HuH-7 (cell line): ENCODE data around the gene SGIP1.
"Not testable (repeated sequence)": the region's sequence is repeated elsewhere in the genome, so short reads cannot be mapped to it uniquely, and the experiment has no call there.

Experiments used
- DNase-seq: peaks from one replicate; pipeline ENCODE4 v3.0.0; 2011; ENCODE audit warnings: low spot score

The SGIP1 gene

GRCh38 chr1:66770694-66771093 lies 236.7 kb downstream of the SGIP1 start:
- DNase-seq, result no peak

GRCh38 chr1:66773227-66773626 lies 239.3 kb downstream of the SGIP1 start:
- DNase-seq, result no peak

- DNase-seq, result no peak
Observed at GRCh38 chr1:66774438-66774837, 240.5 kb downstream of the SGIP1 start.

GRCh38 chr1:66775646-66776045 lies 241.7 kb downstream of the SGIP1 start:
- no peak for DNase-seq

GRCh38 chr1:66777831-66778230 lies 243.9 kb downstream of the SGIP1 start:
- no peak for DNase-seq

GRCh38 chr1:66778266-66778665 lies 244.3 kb downstream of the SGIP1 start:
- no peak for DNase-seq

- no peak for DNase-seq
Observed at GRCh38 chr1:66778969-66779368, 245.0 kb downstream of the SGIP1 start.

GRCh38 chr1:66779475-66780078 lies 245.6 kb downstream of the SGIP1 start:
- DNase-seq, result no peak

- DNase-seq, result not testable (repeated sequence)
Observed at GRCh38 chr1:66785800-66786199, 251.8 kb downstream of the SGIP1 start.

GRCh38 chr1:66787641-66788040 lies 253.7 kb downstream of the SGIP1 start:
- DNase-seq, result no peak

GRCh38 chr1:66788231-66788939 lies 254.4 kb downstream of the SGIP1 start:
- no peak for DNase-seq

GRCh38 chr1:66791621-66792610 lies 258.0 kb downstream of the SGIP1 start:
- DNase-seq, result no peak

- not testable (repeated sequence) for DNase-seq
Observed at GRCh38 chr1:66795839-66796238, 261.9 kb downstream of the SGIP1 start.
